ENCODE measurements around the gene RNF146. TPM values are rescaled to one million over a fixed set of nuclear protein-coding genes. Genes with fewer than 3 reads are reported as not detected.
A peak's percentile ranks its signal among the peaks of the same experiment; 100 is the strongest.

Gene RNF146
- total and polyA plus RNA-seq, 9 of the 15 experiments (the other 6 are each of a cell fraction or from before 2014, with no cell fraction given): 8.4 to 30.5 (median 17.5) TPM

- TF ChIP-seq ZNF766 (CRISPR knock-in tag; conservative IDR thresholded peaks at IDR 0.05) (no peak), ARID3A (IDR thresholded peaks at IDR 0.05; ENCODE audit: borderline replicate concordance, low read depth, low read length) (no peak), SRSF9 (IDR thresholded peaks at IDR 0.05; ENCODE audit: borderline replicate concordance, low read depth, low read length) (no peak), XRCC4 (IDR thresholded peaks at IDR 0.05; ENCODE audit: extremely low read depth, insufficient read depth, insufficient read length) (no peak), SAFB (IDR thresholded peaks at IDR 0.05; ENCODE audit: borderline replicate concordance, low read depth, low read length) (no peak), ZNF316 (IDR thresholded peaks at IDR 0.05) (peak; percentile 71), STAT5A (IDR thresholded peaks at IDR 0.05; ENCODE audit: borderline replicate concordance, low read length) (no peak), SRF (CRISPR knock-in tag; IDR thresholded peaks at IDR 0.05) (no peak), CTBP1 (IDR thresholded peaks at IDR 0.05; ENCODE audit: borderline replicate concordance) (no peak), C11orf30 (IDR thresholded peaks at IDR 0.05; ENCODE audit: low read depth) (peak; percentile 66; the same call in 1 of the 2 replicates), ZNF140 (CRISPR knock-in tag; IDR thresholded peaks at IDR 0.05) (no peak), YY1 (IDR thresholded peaks at IDR 0.05; ENCODE audit: borderline replicate concordance in 1 of 3, control insufficient read depth in 1 of 3, extremely low read depth in 1 of 3, insufficient read depth in 3 of 3, insufficient read length in 1 of 3, insufficient replicate concordance in 2 of 3, low read depth in 1 of 3, low read length in 2 of 3) (no peak), NR2C1 (IDR thresholded peaks at IDR 0.05) (peak; percentile 72), NR2C1 (tag; IDR thresholded peaks at IDR 0.05) (0 out of 2 replicates have a peak, but pooled peaks have one; percentile 41), ZNF175 (CRISPR knock-in tag; IDR thresholded peaks at IDR 0.05; ENCODE audit: low read depth) (no peak), MEF2D (tag; conservative IDR thresholded peaks at IDR 0.05; ENCODE audit: low read depth) (no peak), JUNB (CRISPR knock-in tag; conservative IDR thresholded peaks at IDR 0.05) (no peak), ZC3H8 (IDR thresholded peaks at IDR 0.05) (no peak), FOXJ2 (tag; IDR thresholded peaks at IDR 0.05) (no peak), GMEB1 (CRISPR knock-in tag; IDR thresholded peaks at IDR 0.05) (no peak)
- TF ChIP-seq, protein P1, sequence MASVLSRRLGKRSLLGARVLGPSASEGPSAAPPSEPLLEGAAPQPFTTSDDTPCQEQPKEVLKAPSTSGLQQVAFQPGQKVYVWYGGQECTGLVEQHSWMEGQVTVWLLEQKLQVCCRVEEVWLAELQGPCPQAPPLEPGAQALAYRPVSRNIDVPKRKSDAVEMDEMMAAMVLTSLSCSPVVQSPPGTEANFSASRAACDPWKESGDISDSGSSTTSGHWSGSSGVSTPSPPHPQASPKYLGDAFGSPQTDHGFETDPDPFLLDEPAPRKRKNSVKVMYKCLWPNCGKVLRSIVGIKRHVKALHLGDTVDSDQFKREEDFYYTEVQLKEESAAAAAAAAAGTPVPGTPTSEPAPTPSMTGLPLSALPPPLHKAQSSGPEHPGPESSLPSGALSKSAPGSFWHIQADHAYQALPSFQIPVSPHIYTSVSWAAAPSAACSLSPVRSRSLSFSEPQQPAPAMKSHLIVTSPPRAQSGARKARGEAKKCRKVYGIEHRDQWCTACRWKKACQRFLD (CRISPR knock-in tag; IDR thresholded peaks at IDR 0.05): no peak
- TF ChIP-seq, protein P2, sequence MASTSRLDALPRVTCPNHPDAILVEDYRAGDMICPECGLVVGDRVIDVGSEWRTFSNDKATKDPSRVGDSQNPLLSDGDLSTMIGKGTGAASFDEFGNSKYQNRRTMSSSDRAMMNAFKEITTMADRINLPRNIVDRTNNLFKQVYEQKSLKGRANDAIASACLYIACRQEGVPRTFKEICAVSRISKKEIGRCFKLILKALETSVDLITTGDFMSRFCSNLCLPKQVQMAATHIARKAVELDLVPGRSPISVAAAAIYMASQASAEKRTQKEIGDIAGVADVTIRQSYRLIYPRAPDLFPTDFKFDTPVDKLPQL (IDR thresholded peaks at IDR 0.05; ENCODE audit: extremely low read depth, insufficient read length): no peak
Observed at GRCh38 chr6:127332383-127332961, 65.8 kb downstream of the RNF146 start (continued).
